ENCODE measurements around the gene WDR5B. TPM values are rescaled to one million over a fixed set of nuclear protein-coding genes. Genes with fewer than 3 reads are reported as not detected.
A peak's percentile ranks its signal among the peaks of the same experiment; 100 is the strongest.

The WDR5B gene
- total RNA-seq, 1 experiment from 2014 or later: 4.4 TPM

- intact Hi-C loops (cut with micrococcal nuclease; ENCODE audit: unreplicated experiment): loop anchor here (1.0 to 5.0 kb wide), 6 partner anchors 19 to 837 kb away; partner anchors contain the start of genes POLQ, SEMA5B and WDR5B
- CTCF ChIA-PET: interaction anchor here (0.6 to 2.2 kb wide), 16 partner anchors 9 to 837 kb away, joined by 3 to 40 read pairs (median 4); partner anchors contain the start of gene WDR5B
- BruUV-seq (replicated peaks): no TSS peak
- peak within 1 kb of the TSS; percentile 77 for H3K4me3 ChIP-seq (ENCODE audit: low read depth, low read length)
- Mint-ChIP-seq H3K9me3 (ENCODE audit: unreplicated experiment) (no peaks in the 10 kb centered on the region), H3K27me3 (ENCODE audit: insufficient read depth, unreplicated experiment) (no peaks in the 10 kb centered on the region), H3K4me1 (ENCODE audit: low read depth, unreplicated experiment) (no peaks in the 10 kb centered on the region), H3K27ac (ENCODE audit: unreplicated experiment) (peak within 1 kb of the TSS; percentile 95), H3K4me3 (ENCODE audit: unreplicated experiment) (peak within 1 kb of the TSS; percentile 97), H3K36me3 (ENCODE audit: insufficient read depth, unreplicated experiment) (peaks cover 9% of the 10 kb centered on the region)
- H3K9me3 ChIP-seq: no peaks in the 10 kb centered on the region
- peak; percentile 42 to 74 for TF ChIP-seq CTCF (IDR thresholded peaks at IDR 0.05; ENCODE audit: insufficient read depth in 1 of 2, low read depth in 1 of 2, low read length in 1 of 2, severe bottlenecking in 1 of 2, unreplicated experiment in 1 of 2)
- peaks cover 7% of the 10 kb centered on the region; the same call in 1 of the 2 replicates for H3K4me1 ChIP-seq
- H3K27me3 ChIP-seq (replicated peaks; ENCODE audit: control insufficient read depth, insufficient read depth, low read length): no peaks in the 10 kb centered on the region
- peak; percentile 95 to 97 for DNase-seq
- POLR2A ChIA-PET: interaction anchor here (0.5 to 2.7 kb wide), 12 partner anchors 9 to 683 kb away, joined by 3 to 19 read pairs (median 5); partner anchors contain the start of genes DTX3L, KPNA1, PARP9 and PDIA5
- H3K36me3 ChIP-seq (ENCODE audit: control insufficient read depth, insufficient read depth, low read length): peaks cover 1% of the 10 kb centered on the region; the same call in 1 of the 2 replicates
Measured at GRCh38 chr3:122383771-122384697, 31.8 kb downstream of the WDR5B start, which contains the start of gene FAM162A. Gene FAM162A, plus strand, starts transcription at chr3:122384182. Its CDS starts 84 bp downstream, at chr3:122384266.

GRCh38 chr3:122382888-122383666 lies 32.8 kb downstream of the WDR5B start, which contains the start of gene MIX23:
Gene MIX23, minus strand, starts transcription at chr3:122383231. Its CDS starts 7 bp downstream, at chr3:122383224.
- H3K27ac Mint-ChIP-seq (ENCODE audit: unreplicated experiment): peak within 1 kb of the TSS; percentile 95
- no peaks in the 10 kb centered on the region for H3K27me3 Mint-ChIP-seq (ENCODE audit: insufficient read depth, unreplicated experiment)
- intact Hi-C loops (cut with micrococcal nuclease; ENCODE audit: unreplicated experiment): loop anchor here (2.0 to 5.0 kb wide), 4 partner anchors 34 to 836 kb away; partner anchors contain the start of genes POLQ, SEMA5B and WDR5B
- peak; percentile 90 to 91 for DNase-seq
- peaks cover 9% of the 10 kb centered on the region for H3K36me3 Mint-ChIP-seq (ENCODE audit: insufficient read depth, unreplicated experiment)
- Histone ChIP-seq H3K4me3 (ENCODE audit: low read depth, low read length) (peak within 1 kb of the TSS; percentile 77), H3K9me3 (no peaks in the 10 kb centered on the region), H3K27me3 (replicated peaks; ENCODE audit: control insufficient read depth, insufficient read depth, low read length) (no peaks in the 10 kb centered on the region), H3K4me1 (peaks cover 11% of the 10 kb centered on the region), H3K36me3 (ENCODE audit: control insufficient read depth, insufficient read depth, low read length) (peaks cover 1% of the 10 kb centered on the region; the same call in 1 of the 2 replicates)
- no peak for TF ChIP-seq CTCF (IDR thresholded peaks at IDR 0.05; ENCODE audit: insufficient read depth in 1 of 2, low read depth in 1 of 2, low read length in 1 of 2, severe bottlenecking in 1 of 2, unreplicated experiment in 1 of 2)
- H3K9me3 Mint-ChIP-seq (ENCODE audit: unreplicated experiment): no peaks in the 10 kb centered on the region
- no peaks in the 10 kb centered on the region for H3K4me1 Mint-ChIP-seq (ENCODE audit: low read depth, unreplicated experiment)
- CTCF ChIA-PET: interaction anchor here (0.6 to 2.2 kb wide), 5 partner anchors 10 to 372 kb away, joined by 3 to 40 read pairs (median 4); partner anchors contain the start of gene WDR5B
- POLR2A ChIA-PET: interaction anchor here (0.6 to 2.7 kb wide), 2 partner anchors 33 to 80 kb away, joined by 5 to 19 read pairs; partner anchors contain the start of gene WDR5B
- H3K4me3 Mint-ChIP-seq (ENCODE audit: unreplicated experiment): peak within 1 kb of the TSS; percentile 97
- no TSS peak for BruUV-seq (replicated peaks)
